Progenitor cell of endocrine pancreas (in vitro differentiated cells): ENCODE results near the gene CDH24. TPM values are rescaled to one million over a fixed set of nuclear protein-coding genes. Genes with fewer than 3 reads are reported as not detected.

ENCODE experiments used
- DNase-seq: peaks from one replicate; pipeline ENCODE4 v3.0.0; 2021; ENCODE audit warnings: low spot score; ENCODE audit not compliant: unreplicated experiment
- H3K27ac Mint-ChIP-seq: 2 replicates; pipeline ENCODE4 v1.8.0; 2021; ENCODE audit warnings: mild to moderate bottlenecking, moderate library complexity, mixed read lengths
- H3K27me3 Mint-ChIP-seq: 2 replicates; pipeline ENCODE4 v1.8.0; 2021; ENCODE audit warnings: mixed read lengths
- H3K36me3 Mint-ChIP-seq: 2 replicates; pipeline ENCODE4 v1.8.0; 2022; ENCODE audit warnings: mixed read lengths; ENCODE audit not compliant: insufficient read depth
- H3K4me1 Mint-ChIP-seq: 2 replicates; pipeline ENCODE4 v1.8.0; 2021; ENCODE audit warnings: low read depth, mixed read lengths
- H3K4me3 Mint-ChIP-seq: 2 replicates; pipeline ENCODE4 v1.8.0; 2021; ENCODE audit warnings: low read depth, mild to moderate bottlenecking, moderate library complexity, mixed read lengths
- H3K9me3 Mint-ChIP-seq: 2 replicates; pipeline ENCODE4 v1.8.0; 2021; ENCODE audit warnings: low read depth, mixed read lengths
- total RNA-seq: library from RNA; stranded (reverse); gene quantifications from 2 replicates; pipeline ENCODE4 v1.2.1, GENCODE V29; 2021
- TF ChIP-seq, protein P1 (sequence below): fragments of 200-600 bp; sonication (generic); IDR thresholded peaks from one replicate; pipeline ENCODE4 v1.5.0; 2021; ENCODE audit warnings: antibody characterized with exemption, mild to moderate bottlenecking; ENCODE audit not compliant: unreplicated experiment

The CDH24 gene
- total RNA-seq, 1 donor from 2014 or later = 25.1 TPM

DNA sequence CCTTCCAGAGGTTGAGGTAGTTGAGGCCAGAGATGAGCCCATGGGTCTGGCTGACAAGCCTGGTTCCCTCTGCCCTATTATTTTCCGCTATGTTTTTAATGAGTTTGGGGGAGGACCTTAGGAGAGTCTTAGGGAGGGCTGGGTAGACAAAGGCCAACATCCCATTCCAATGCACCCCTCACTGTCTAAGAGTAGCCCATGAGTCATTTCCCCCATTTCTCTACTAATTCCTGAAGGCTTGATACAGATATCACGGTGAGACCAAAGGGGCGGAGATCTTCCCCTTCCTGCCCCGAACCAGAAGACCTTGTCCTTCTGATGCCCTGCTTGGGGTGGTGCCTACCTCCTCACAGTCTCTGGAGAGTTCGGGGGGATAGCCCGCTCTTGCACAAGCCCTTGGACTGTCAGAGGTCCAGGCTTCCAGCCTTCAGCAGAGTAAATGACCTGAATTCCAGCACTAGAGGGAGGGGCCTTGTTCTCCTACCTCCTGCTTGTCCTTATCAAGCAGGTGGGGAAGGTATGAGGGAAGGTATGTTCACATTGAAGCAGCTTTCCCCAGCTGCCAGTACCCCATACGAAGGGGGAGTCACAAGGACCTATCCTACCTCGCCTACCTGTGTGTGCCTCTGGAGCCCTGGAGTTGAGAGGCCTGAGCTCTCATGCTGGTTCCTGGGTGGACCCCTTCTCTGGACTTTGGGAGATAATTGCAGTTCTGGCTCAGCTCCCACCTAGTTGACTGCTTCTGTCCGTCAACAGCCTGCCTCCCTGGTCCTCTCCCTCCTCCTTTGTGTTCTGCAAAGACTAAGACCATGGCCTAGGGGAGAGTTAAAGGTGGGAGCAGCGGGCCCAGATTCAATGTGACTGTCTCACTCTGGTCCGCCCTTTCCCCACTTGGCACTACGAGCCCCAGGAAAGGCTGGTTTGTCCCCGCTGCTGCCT lies 11.6 kb downstream of the CDH24 start:
- DNase-seq = no peak
- H3K9me3 Mint-ChIP-seq = no peaks in the 10 kb centered on the region
- no peak overlapping the region for H3K4me3 Mint-ChIP-seq
- peak overlapping the region; percentile 10 for H3K27ac Mint-ChIP-seq
- peaks cover 7% of the 10 kb centered on the region for H3K27me3 Mint-ChIP-seq
- H3K36me3 Mint-ChIP-seq = peaks cover 4% of the 10 kb centered on the region
- TF ChIP-seq, protein P1, sequence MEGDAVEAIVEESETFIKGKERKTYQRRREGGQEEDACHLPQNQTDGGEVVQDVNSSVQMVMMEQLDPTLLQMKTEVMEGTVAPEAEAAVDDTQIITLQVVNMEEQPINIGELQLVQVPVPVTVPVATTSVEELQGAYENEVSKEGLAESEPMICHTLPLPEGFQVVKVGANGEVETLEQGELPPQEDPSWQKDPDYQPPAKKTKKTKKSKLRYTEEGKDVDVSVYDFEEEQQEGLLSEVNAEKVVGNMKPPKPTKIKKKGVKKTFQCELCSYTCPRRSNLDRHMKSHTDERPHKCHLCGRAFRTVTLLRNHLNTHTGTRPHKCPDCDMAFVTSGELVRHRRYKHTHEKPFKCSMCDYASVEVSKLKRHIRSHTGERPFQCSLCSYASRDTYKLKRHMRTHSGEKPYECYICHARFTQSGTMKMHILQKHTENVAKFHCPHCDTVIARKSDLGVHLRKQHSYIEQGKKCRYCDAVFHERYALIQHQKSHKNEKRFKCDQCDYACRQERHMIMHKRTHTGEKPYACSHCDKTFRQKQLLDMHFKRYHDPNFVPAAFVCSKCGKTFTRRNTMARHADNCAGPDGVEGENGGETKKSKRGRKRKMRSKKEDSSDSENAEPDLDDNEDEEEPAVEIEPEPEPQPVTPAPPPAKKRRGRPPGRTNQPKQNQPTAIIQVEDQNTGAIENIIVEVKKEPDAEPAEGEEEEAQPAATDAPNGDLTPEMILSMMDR = no peak
- H3K4me1 Mint-ChIP-seq = peaks cover 2% of the 10 kb centered on the region

DNA sequence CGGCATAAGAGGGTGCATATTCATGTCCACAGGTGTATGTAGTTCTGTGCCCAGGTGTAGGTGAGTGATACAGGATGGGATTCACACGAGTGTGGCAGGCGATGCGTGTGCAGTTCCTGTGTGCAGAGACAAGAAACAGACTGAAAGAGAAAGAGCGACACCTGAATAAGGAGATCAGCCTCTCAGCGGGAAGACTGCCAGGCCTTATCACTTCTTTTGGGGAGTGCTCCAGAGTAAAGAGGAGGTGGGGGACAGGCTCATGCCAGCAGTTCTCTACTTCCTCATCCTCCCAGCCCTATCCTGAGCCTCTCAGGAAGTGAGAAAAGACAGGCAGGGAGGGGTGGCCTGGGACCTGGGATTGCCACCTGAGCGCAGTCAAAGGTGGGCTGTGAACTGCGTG lies 12.5 kb downstream of the CDH24 start:
- H3K27me3 Mint-ChIP-seq = peaks cover 7% of the 10 kb centered on the region
- H3K4me3 Mint-ChIP-seq = no peak overlapping the region
- DNase-seq = no peak
- TF ChIP-seq, protein P1 = no peak
- H3K36me3 Mint-ChIP-seq = peaks cover 4% of the 10 kb centered on the region
- peaks cover 2% of the 10 kb centered on the region for H3K4me1 Mint-ChIP-seq
- no peaks in the 10 kb centered on the region for H3K9me3 Mint-ChIP-seq
- no peak overlapping the region for H3K27ac Mint-ChIP-seq

GRCh38 chr14:23043754-23044153 lies 13.6 kb downstream of the CDH24 start:
- H3K4me3 Mint-ChIP-seq = no peak overlapping the region
- H3K9me3 Mint-ChIP-seq = no peaks in the 10 kb centered on the region
- DNase-seq = no peak
- peaks cover 4% of the 10 kb centered on the region for H3K36me3 Mint-ChIP-seq
- H3K4me1 Mint-ChIP-seq = peaks cover 2% of the 10 kb centered on the region
- TF ChIP-seq, protein P1 = no peak
- no peak overlapping the region for H3K27ac Mint-ChIP-seq
- peaks cover 7% of the 10 kb centered on the region for H3K27me3 Mint-ChIP-seq

GRCh38 chr14:23043145-23043544 lies 14.2 kb downstream of the CDH24 start:
- no peak overlapping the region for H3K4me3 Mint-ChIP-seq
- peaks cover 2% of the 10 kb centered on the region for H3K4me1 Mint-ChIP-seq
- no peak for DNase-seq
- peaks cover 7% of the 10 kb centered on the region for H3K27me3 Mint-ChIP-seq
- H3K27ac Mint-ChIP-seq = no peak overlapping the region
- no peaks in the 10 kb centered on the region for H3K9me3 Mint-ChIP-seq
- H3K36me3 Mint-ChIP-seq = peaks cover 4% of the 10 kb centered on the region
- TF ChIP-seq, protein P1 = no peak

- TF ChIP-seq, protein P1 = no peak
- Mint-ChIP-seq H3K27me3 (peaks cover 7% of the 10 kb centered on the region), H3K9me3 (no peaks in the 10 kb centered on the region), H3K4me3 (no peak within 1 kb of the TSS), H3K4me1 (peaks cover 2% of the 10 kb centered on the region), H3K27ac (no peak within 1 kb of the TSS), H3K36me3 (peaks cover under 1% of the 10 kb centered on the region)
- no peak for DNase-seq
These were observed 15.0 kb downstream of the CDH24 start, which contains the start of gene PSMB11 for GRCh38 chr14:23042162-23042965. PSMB11 (plus strand) TSS chr14:23042212; CDS start chr14:23042226, 14 bp downstream.
